ENCODE results near the gene OR8B4. TPM values are rescaled to one million over a fixed set of nuclear protein-coding genes. Genes with fewer than 3 reads are reported as not detected.

Gene OR8B4
- total RNA-seq, result not detected in 2 replicates

GRCh38 chr11:124424384-124424921 lies at the start of gene OR8B4:
OR8B4 (minus strand) TSS chr11:124424871; CDS start chr11:124424871, 0 bp downstream.

GRCh38 chr11:124445646-124446150 lies 21.0 kb upstream of the OR8B4 start, which contains the start of gene OR8B8:
OR8B8 (minus strand) TSS chr11:124445696; CDS start chr11:124441085, 4,611 bp downstream.

GRCh38 chr11:124398924-124399323 lies 25.7 kb downstream of the OR8B4 start, which contains the start of gene OR8B3:
OR8B3 (minus strand) TSS chr11:124399024; CDS start chr11:124397351, 1,673 bp downstream.

GRCh38 chr11:124384399-124384798 lies 40.3 kb downstream of the OR8B4 start, which contains the start of gene OR8B2:
OR8B2 (minus strand) TSS chr11:124384499; CDS start chr11:124383343, 1,156 bp downstream.

Other genes with a start within 250 kb of the OR8B4 start
- not detected in 2 replicates for gene OR10D3, start 241.5 kb downstream of the OR8B4 start, total RNA-seq
- not detected in 2 replicates for gene OR8G1, start 183.8 kb downstream of the OR8B4 start, total RNA-seq
- not detected in 2 replicates for gene OR8G5, start 168.5 kb downstream of the OR8B4 start, total RNA-seq
- gene OR8D1, start 110.9 kb downstream of the OR8B4 start, total RNA-seq, result under 0.01 TPM in 1 of 2 replicates, not detected in the other
- not detected in 2 replicates for gene OR8D2, start 104.7 kb downstream of the OR8B4 start, total RNA-seq
- not detected in 2 replicates for gene OR8B2, start 40.4 kb downstream of the OR8B4 start, total RNA-seq
- not detected in 2 replicates for gene OR8B3, start 25.8 kb downstream of the OR8B4 start, total RNA-seq
- not detected in 2 replicates for gene OR8B8, start 20.8 kb upstream of the OR8B4 start, total RNA-seq
- not detected in 2 replicates for gene OR8B12, start 118.8 kb upstream of the OR8B4 start, total RNA-seq
- gene OR8A1, start 145.1 kb upstream of the OR8B4 start, total RNA-seq, result not detected in 2 replicates
- gene PANX3, start 186.6 kb upstream of the OR8B4 start, total RNA-seq, result not detected in 2 replicates
- 14.3 and 15.0 TPM in 2 replicates for gene TBRG1, start 198.0 kb upstream of the OR8B4 start, total RNA-seq
- 11.0 and 23.6 TPM in 2 replicates for gene SIAE, start 248.9 kb upstream of the OR8B4 start, total RNA-seq
- gene SPA17, start 249.0 kb upstream of the OR8B4 start, total RNA-seq, result 7.3 and 11.7 TPM in 2 replicates